Epithelial cell of esophagus (primary cell): ENCODE results near the gene CDH19.

Experiments used
- DNase-seq: peaks from one replicate; pipeline ENCODE4 v3.0.0; 2010; ENCODE audit warnings: low read depth
- H3K4me3 ChIP-seq: 2 replicates; pipeline ENCODE4 v1.5.1; 2011; ENCODE audit warnings: mild to moderate bottlenecking, low read length, control low read depth
- CTCF ChIP-seq: IDR thresholded peaks from 2 replicates; pipeline ENCODE4 v1.5.1; 2011; ENCODE audit warnings: low read depth, mild to moderate bottlenecking, low read length, control low read depth, inconsistent platforms; ENCODE audit not compliant: insufficient read depth; ENCODE audit errors: missing control alignments

CDH19 gene

GRCh38 chr18:66523219-66523991 is 80.5 kb downstream of the CDH19 start:
- no peak for DNase-seq
- no peak overlapping the region for H3K4me3 ChIP-seq
- no peak for TF ChIP-seq CTCF

DNA sequence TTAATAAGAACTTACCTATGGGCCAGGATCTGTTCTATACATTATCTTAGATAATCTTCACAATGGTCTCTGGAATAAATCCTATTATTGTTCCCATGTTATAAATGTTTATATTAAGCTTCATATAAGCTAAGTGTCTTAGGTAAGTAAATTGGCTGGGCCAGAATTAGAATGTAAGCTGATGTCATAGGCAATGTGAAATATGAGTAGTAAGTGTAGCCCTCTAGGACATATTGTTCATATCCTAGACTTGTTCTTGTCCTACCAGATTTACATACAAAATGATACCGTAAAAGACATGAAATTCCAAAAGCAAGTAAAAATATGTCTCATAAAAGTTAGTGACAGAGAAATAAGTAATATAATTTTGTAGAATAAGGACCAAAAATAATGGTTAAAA is 89.9 kb downstream of the CDH19 start:
- TF ChIP-seq CTCF: no peak
- peak; percentile 51 for DNase-seq
- H3K4me3 ChIP-seq: no peak overlapping the region

DNA sequence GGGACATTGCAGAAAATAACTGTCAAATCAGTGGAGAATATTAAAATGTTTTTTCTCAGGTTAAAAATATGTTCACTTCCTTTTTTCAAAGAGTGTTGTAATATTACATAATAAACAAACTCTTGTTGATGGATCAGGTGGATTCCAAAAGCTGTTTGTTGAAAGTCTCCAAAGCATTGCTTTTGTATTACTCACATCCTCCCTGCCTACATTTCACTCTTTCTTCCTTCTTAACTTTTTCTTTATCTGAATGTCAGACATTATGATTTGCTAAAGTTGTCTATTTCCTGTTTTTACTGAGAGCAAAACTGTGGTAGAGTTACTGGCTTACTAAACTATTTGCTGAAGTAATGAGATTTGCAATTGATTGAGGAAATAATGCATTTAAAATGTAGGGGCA is 92.1 kb downstream of the CDH19 start:
- DNase-seq: peak; percentile 83
- no peak overlapping the region for H3K4me3 ChIP-seq
- no peak for TF ChIP-seq CTCF

DNA sequence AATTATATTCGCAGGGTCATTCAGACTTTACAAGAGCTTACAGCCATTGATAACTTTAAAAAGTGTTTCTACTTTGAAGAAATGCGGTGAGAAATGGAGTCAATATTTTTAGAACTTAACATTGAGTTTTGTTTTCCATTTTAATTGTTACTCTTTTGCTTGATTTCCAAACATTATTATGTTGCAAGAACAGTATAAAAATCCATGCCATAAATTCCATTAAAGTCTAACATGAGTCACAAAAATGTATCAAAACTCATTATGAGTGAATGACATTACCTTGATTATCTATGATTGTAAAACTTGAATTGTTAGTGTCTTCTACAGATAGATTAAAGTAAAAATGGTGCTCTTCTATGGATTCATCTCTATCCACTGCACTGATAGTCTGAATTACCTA is 92.6 kb downstream of the CDH19 start:
- no peak for TF ChIP-seq CTCF
- H3K4me3 ChIP-seq: no peak overlapping the region
- DNase-seq: peak; percentile 20

GRCh38 chr18:66510357-66511045 is 93.4 kb downstream of the CDH19 start:
- H3K4me3 ChIP-seq: no peak overlapping the region
- no peak for TF ChIP-seq CTCF
- DNase-seq: peak; percentile 61

GRCh38 chr18:66508937-66509336 is 95.0 kb downstream of the CDH19 start:
- no peak overlapping the region for H3K4me3 ChIP-seq
- no peak for DNase-seq
- TF ChIP-seq CTCF: no peak

- no peak overlapping the region for H3K4me3 ChIP-seq
- no peak for DNase-seq
- no peak for TF ChIP-seq CTCF
Measured at GRCh38 chr18:66506178-66506577, 97.7 kb downstream of the CDH19 start.
